ENCODE results near the gene ITIH1. TPM values are rescaled to one million over a fixed set of nuclear protein-coding genes. Genes with fewer than 3 reads are reported as not detected.

ITIH1 gene
- total RNA-seq, 1 donor, result not detected

DNA sequence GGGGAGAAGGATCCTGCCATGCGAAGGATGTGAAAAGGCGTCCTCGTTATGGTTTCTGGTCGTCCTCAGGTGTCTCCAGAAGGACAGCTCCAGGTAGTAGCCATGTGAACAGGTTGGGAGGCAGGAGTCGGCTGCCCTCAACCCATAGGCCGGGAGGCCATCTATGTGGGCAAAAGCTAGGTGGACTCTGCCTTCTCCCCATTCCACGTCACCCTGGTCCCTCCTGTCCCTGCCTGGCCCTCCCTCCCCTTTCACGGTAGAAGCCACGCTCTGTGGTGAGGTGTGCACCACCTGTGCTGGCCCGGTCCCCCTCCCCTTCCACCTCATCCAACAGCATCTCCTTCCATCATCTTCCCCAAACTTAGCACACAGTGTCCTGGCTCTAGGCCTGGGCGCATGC lies 33.5 kb downstream of the ITIH1 start:
- no peaks in the 10 kb centered on the region for H3K36me3 ChIP-seq (ENCODE audit: insufficient read depth, low read length)

DNA sequence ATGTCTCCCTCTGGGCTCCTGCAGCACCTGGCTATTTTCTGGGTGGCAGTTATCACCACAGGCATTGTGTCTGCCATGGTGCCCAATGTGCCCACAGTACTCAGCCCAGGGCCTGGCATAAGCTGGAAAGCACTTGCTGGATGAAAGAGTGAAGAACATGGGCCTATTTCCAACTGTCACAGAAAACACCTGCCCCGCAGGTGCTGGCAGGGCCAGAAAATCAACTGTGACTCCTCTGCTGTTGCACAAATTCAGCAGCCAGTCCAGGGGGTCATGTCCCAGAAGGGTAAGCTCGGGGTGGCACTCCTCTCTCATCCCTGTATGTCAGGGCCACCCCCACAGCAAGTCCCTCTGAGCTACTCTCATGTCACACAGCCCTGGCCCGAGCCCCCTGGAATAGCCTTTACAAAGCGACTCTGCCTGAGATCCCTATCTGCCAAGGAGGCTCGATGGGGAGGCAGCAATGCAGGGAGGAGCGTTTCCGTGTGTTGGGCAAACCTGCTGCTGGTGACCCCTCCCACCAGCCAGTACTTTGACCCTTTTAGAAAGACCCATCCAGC lies 34.1 kb downstream of the ITIH1 start:
- Histone ChIP-seq H4K20me1 (ENCODE audit: insufficient read depth, low read length) (no peaks in the 10 kb centered on the region), H3K9me3 (ENCODE audit: low read depth, low read length) (no peaks in the 10 kb centered on the region), H3K27me3 (ENCODE audit: insufficient read depth, low read length) (peaks cover 11% of the 10 kb centered on the region), H3K4me3 (ENCODE audit: insufficient read depth, low read length) (no peak overlapping the region), H3K4me1 (ENCODE audit: insufficient read depth, low read length) (no peaks in the 10 kb centered on the region), H3K36me3 (ENCODE audit: insufficient read depth, low read length) (no peaks in the 10 kb centered on the region), H3K4me2 (ENCODE audit: insufficient read depth, low read length) (no peak overlapping the region), H3K79me2 (ENCODE audit: insufficient read depth, low read length) (no peaks in the 10 kb centered on the region), H3K27ac (ENCODE audit: low read depth, low read length) (no peak overlapping the region), H2AFZ (ENCODE audit: low read length) (no peak overlapping the region)
- TF ChIP-seq, protein P1, sequence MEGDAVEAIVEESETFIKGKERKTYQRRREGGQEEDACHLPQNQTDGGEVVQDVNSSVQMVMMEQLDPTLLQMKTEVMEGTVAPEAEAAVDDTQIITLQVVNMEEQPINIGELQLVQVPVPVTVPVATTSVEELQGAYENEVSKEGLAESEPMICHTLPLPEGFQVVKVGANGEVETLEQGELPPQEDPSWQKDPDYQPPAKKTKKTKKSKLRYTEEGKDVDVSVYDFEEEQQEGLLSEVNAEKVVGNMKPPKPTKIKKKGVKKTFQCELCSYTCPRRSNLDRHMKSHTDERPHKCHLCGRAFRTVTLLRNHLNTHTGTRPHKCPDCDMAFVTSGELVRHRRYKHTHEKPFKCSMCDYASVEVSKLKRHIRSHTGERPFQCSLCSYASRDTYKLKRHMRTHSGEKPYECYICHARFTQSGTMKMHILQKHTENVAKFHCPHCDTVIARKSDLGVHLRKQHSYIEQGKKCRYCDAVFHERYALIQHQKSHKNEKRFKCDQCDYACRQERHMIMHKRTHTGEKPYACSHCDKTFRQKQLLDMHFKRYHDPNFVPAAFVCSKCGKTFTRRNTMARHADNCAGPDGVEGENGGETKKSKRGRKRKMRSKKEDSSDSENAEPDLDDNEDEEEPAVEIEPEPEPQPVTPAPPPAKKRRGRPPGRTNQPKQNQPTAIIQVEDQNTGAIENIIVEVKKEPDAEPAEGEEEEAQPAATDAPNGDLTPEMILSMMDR (IDR thresholded peaks at IDR 0.05; ENCODE audit: extremely low read depth, low read depth, low read length), result no peak
- DNase-seq (ENCODE audit: insufficient read length, low spot score, missing footprints), result no peak

More for the DNA sequence above, 33.5 kb downstream of the ITIH1 start:
- H3K9me3 ChIP-seq (ENCODE audit: low read depth, low read length), result no peaks in the 10 kb centered on the region
- DNase-seq (ENCODE audit: insufficient read length, low spot score, missing footprints), result no peak
- H3K4me3 ChIP-seq (ENCODE audit: insufficient read depth, low read length), result no peak overlapping the region
- H2AFZ ChIP-seq (ENCODE audit: low read length), result no peak overlapping the region
- H3K27me3 ChIP-seq (ENCODE audit: insufficient read depth, low read length), result peaks cover 11% of the 10 kb centered on the region
- no peak overlapping the region for H3K27ac ChIP-seq (ENCODE audit: low read depth, low read length)
- no peak overlapping the region for H3K4me2 ChIP-seq (ENCODE audit: insufficient read depth, low read length)
- TF ChIP-seq, protein P1 (IDR thresholded peaks at IDR 0.05; ENCODE audit: extremely low read depth, low read depth, low read length), result no peak
- no peaks in the 10 kb centered on the region for H4K20me1 ChIP-seq (ENCODE audit: insufficient read depth, low read length)
- H3K4me1 ChIP-seq (ENCODE audit: insufficient read depth, low read length), result no peaks in the 10 kb centered on the region
- no peaks in the 10 kb centered on the region for H3K79me2 ChIP-seq (ENCODE audit: insufficient read depth, low read length)

DNA sequence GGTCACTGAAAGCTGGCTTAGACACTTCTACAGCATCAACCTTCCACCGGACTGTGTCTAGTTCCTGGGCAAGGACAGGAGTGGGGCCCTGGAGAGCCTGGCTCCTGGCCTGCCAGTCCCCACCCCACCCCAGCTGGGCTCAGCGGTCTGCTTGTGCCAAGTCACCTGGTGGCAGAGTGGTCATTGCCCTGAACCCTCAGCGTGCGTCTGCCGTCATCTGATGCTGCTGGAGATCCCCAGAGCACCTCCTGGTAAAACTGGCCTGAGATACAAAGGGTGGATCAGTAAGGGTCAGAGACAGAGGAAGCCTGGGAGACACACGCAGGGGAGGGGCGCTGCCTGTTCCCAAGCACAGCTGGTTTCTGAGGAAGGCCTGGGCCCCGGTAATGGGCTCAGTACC lies 36.4 kb downstream of the ITIH1 start:
- no peaks in the 10 kb centered on the region for H3K79me2 ChIP-seq (ENCODE audit: insufficient read depth, low read length)
- no peak for DNase-seq (ENCODE audit: insufficient read length, low spot score, missing footprints)
- no peaks in the 10 kb centered on the region for H3K36me3 ChIP-seq (ENCODE audit: insufficient read depth, low read length)
- no peaks in the 10 kb centered on the region for H3K4me1 ChIP-seq (ENCODE audit: insufficient read depth, low read length)
- H3K4me2 ChIP-seq (ENCODE audit: insufficient read depth, low read length), result no peak overlapping the region
- TF ChIP-seq, protein P1 (IDR thresholded peaks at IDR 0.05; ENCODE audit: extremely low read depth, low read depth, low read length), result no peak
- H3K4me3 ChIP-seq (ENCODE audit: insufficient read depth, low read length), result no peak overlapping the region
- H2AFZ ChIP-seq (ENCODE audit: low read length), result no peak overlapping the region
- no peaks in the 10 kb centered on the region for H3K9me3 ChIP-seq (ENCODE audit: low read depth, low read length)
- no peak overlapping the region for H3K27ac ChIP-seq (ENCODE audit: low read depth, low read length)
- peaks cover 6% of the 10 kb centered on the region for H3K27me3 ChIP-seq (ENCODE audit: insufficient read depth, low read length)
- no peaks in the 10 kb centered on the region for H4K20me1 ChIP-seq (ENCODE audit: insufficient read depth, low read length)

DNA sequence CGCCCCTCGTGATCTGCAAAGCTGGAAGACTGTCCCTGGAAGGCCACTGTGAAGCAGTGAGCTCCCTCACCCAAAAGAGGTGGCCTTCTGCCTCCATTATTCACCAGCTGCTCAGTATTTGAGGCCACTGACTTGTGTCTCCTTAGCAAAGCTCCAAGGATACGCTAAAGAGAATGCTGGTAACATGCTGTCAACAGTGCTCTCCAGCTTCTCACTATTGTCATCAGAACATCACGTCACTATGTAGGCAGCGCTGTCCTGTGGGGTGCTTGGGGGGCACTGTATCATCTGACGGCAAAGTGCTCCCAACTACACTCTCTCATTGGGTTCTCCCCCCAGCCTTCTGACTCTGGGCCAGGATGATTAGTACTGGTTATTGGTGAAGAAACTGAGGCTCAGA lies 38.8 kb downstream of the ITIH1 start:
- TF ChIP-seq, protein P1 (IDR thresholded peaks at IDR 0.05; ENCODE audit: extremely low read depth, low read depth, low read length), result no peak

More for the DNA sequence above, 38.8 kb downstream of the ITIH1 start:
- Histone ChIP-seq H3K27ac (ENCODE audit: low read depth, low read length) (no peak overlapping the region), H3K36me3 (ENCODE audit: insufficient read depth, low read length) (no peaks in the 10 kb centered on the region), H3K4me2 (ENCODE audit: insufficient read depth, low read length) (no peak overlapping the region), H3K9me3 (ENCODE audit: low read depth, low read length) (no peaks in the 10 kb centered on the region), H3K4me1 (ENCODE audit: insufficient read depth, low read length) (no peaks in the 10 kb centered on the region), H3K4me3 (ENCODE audit: insufficient read depth, low read length) (no peak overlapping the region), H4K20me1 (ENCODE audit: insufficient read depth, low read length) (no peaks in the 10 kb centered on the region), H3K27me3 (ENCODE audit: insufficient read depth, low read length) (no peaks in the 10 kb centered on the region), H3K79me2 (ENCODE audit: insufficient read depth, low read length) (no peaks in the 10 kb centered on the region), H2AFZ (ENCODE audit: low read length) (no peak overlapping the region)
- DNase-seq (ENCODE audit: insufficient read length, low spot score, missing footprints), result no peak
